ENCODE data around the gene TMEM131L.

TMEM131L gene

DNA sequence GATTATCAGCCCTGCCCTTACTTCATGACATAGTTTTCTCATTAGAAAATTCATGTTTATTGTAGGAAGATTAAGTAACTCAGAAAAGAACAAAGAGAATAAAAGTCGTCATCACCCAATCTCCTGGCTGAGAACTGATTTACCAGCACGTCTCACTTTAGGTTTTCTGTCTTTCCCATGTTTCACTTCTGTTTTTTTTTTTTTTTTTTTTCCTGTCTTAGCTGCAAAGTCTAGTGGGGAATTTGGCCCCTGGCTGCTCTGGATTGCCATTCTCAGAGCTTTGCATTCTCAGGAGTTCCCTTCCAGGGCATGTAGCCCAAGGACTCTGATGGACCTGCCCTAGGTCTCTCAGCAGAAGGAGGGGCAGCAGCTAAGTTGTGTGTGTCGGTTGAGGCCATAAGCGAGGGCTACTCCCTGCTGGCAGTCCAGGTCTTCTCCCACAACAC, 57.8 kb downstream of the TMEM131L start:
- no peak for DNase-seq (ENCODE audit: low read depth)

DNA sequence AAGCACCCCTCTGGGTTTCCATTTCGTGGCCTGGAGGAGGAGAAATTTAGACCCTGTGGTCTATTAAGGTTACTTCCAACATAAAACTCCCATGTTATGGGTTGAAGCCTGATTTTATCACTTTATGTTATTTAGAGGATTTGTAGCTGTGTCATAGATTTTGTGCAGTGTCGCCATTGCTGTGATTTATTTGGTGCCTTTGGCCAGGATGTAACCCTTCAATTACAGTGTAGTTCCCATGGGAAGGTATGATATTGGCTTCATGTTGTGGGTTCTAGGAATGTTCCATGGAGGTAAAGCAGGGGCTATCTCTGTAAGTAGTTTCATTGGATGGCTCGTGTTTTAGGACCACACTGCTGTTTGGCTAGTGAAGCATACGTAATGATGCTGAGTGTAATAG, 58.5 kb downstream of the TMEM131L start:
- no peak for DNase-seq (ENCODE audit: low read depth)

DNA sequence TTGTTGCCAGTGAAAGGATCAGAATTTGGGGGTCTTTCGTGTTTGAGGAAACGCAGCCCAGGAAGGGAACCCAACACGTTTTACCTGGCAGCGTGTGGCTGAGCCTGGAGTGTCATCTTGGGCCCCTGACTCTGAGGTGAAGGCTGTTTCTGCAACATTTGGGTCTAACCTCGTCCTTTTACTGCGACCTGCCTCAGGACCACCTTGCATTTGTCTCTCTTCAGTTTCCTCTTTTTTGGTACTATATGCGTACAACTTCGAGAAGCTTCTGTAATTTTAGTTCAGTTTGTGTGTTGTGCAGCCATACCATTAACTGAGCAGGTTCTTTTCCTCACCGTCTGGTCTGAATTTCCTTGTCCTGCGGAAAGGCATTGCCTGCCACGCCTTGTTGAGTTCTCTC, 61.5 kb downstream of the TMEM131L start:
- DNase-seq (ENCODE audit: low read depth) = no peak

DNA sequence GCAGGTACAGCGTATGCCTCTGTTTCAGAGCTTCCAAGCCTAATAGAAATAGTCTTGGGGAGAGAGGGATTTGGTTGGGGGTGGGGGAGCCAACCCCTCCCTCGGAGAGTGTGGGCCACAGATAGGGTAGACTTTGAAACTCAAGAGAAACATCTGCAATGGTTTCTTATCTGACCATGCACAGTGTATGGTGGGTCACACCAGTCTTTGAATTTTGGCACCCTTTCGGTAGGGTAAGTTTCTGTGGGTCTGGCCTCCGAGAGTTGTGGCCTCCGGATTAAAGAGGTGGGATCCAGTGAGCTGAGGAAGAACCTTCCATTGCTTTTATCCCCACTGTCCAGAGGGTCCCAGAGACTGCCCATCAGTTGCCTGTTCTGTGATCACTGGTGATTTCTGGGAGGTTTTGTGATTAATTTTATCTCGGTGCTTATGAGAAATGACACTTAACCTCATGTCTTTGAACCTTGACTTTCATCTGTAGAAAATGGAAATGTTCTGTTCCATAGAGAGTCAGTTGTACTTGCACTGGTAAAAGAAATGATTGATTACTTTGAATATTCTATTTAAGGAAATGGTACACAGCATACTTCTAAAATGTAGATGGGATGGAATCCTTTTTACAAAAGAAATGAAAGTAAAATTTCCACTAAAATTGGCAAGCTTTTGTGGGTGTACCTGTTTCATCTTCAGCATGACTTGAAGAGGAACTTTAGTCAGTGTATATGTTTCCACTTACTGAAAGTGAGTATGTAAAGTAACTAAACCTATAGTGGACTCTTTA, 62.7 kb downstream of the TMEM131L start:
- DNase-seq (ENCODE audit: low read depth) = no peak

DNA sequence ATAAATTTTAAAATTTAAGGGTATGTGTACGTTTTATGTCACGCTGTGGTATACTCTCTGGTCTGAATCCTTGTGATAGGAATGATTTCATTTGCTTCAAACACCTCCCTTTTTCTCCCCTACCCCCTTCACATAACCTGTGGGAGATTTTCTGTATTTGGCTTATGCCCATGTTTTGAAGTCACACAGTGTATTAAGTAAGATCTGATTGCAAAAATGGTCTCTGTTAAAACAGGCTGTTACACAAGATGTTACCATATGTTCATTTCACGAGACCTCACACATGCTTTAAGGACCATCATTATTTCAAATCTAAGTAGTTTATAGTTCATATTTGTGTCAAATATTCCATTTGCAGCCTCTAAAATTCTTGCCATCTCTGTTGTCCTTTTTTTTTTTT, 63.5 kb downstream of the TMEM131L start:
- DNase-seq (ENCODE audit: low read depth) = no peak

DNA sequence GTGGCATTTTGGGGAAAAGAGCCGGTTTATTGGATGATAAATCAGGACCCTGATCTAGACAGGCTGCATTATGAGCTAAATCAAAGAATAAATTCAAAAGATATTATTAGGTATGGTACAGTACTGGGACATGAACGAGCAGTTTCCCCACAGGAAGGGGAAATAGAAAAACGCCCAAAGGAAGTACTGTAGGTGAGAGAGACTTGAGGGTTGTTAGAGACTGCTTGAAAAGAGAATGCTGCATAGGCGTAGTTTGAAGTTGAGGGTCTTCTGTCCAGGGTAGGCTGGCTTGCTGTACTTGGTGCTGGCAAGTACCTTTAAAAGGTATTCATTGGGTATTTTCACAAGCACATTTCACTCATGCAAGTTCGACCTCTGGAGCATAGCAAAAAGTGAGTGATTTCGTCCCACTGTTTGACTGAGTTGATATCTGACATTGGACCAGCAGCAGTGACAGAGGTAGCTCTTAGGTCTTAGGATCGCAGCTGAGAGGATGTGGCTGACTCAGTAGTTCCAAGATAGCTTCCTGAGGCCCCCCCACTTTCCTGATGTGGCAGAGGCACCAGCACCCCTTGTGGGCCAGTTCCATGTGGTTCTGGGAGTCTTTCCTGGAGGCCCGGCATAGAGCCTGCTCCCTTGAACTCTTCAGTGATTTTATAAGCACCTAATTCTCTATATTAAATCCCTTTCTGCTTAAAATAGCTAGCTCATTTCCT, 64.3 kb downstream of the TMEM131L start:
- no peak for DNase-seq (ENCODE audit: low read depth)

DNA sequence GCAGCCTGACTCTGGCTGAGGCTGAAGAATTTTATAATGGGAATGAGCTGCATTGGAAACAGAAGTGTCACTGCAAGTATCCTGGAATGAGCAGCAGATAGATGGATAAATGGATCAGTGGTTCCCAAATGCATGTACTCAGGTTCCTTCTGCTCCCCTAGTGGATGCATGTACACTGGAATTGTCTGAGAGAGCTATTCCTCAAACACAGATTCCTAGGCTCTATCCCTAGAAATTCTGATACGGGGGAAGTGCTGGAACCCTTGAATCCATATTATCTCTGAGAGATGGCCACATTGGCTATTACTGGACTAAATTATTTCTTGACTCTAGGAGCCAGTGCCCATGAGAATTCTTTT, 64.8 kb downstream of the TMEM131L start:
- DNase-seq (ENCODE audit: low read depth) = no peak

DNA sequence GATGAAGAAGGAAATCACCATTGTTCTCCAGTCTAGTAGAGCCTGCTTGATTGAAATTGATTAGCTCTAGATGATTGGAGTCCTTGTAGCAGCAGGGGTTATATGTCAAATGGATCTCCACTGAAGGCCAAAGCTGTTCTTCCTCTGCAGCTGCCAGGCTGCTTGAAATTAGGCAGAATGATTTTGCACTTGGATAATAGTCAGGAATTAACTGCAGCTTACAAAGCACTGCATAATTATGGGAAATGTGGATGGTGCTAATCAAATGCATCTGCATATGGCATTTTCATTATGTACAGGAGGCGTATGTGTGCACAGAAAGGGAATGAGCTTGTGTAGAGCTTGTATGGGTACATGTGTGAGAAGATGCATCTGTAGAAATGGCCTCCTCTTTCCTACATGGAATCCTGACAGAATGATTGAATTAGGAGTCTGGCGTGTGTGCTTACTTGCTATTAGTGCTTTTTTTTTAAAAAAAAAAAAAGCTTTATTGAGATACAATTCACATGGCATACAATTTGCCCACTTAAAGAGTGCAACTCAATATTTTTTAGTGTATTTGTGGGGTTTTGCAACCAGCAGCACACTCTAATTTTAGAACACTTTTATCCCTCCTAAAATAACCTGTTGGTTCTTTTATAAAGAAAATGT, 65.9 kb downstream of the TMEM131L start:
- DNase-seq (ENCODE audit: low read depth) = no peak

DNA sequence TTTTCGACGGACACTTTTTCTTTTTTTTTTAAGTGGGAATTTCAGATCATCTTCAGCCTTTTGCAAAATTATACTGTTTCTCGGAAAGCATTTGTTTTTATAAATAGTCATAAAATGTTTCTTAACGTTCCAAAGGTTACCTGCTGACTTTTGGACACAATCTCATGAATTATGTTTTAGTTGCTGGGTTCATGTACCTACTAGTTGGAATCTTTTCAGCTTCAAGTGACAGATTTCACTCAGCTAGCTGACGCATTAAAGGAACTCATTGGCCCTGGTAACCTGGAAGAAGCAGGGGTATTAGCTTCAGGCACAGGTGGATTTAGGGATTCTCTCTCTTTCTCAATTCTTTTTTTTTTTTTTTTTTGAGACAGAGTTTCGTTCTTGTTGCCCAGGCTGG, 66.5 kb downstream of the TMEM131L start:
- no peak for DNase-seq (ENCODE audit: low read depth)

DNA sequence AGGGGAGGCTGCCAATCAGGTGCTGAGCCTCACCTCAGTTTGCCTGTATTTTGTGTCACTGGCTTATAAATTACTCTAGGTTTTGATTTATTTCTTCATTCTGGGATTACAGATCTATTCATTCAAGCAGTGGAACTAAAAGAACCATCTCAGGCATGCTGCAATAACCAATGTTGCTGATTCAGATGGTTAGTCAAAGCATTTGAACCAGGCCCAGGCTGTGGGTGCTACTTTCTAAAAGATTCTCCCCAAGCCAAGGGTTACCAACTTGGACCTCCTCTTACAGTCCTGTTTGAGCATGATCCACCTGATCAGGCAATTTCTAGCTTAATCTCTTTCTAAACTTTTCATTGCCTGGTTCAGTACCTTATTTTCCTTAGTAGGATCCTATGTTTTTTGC, 67.2 kb downstream of the TMEM131L start:
- DNase-seq (ENCODE audit: low read depth) = no peak

DNA sequence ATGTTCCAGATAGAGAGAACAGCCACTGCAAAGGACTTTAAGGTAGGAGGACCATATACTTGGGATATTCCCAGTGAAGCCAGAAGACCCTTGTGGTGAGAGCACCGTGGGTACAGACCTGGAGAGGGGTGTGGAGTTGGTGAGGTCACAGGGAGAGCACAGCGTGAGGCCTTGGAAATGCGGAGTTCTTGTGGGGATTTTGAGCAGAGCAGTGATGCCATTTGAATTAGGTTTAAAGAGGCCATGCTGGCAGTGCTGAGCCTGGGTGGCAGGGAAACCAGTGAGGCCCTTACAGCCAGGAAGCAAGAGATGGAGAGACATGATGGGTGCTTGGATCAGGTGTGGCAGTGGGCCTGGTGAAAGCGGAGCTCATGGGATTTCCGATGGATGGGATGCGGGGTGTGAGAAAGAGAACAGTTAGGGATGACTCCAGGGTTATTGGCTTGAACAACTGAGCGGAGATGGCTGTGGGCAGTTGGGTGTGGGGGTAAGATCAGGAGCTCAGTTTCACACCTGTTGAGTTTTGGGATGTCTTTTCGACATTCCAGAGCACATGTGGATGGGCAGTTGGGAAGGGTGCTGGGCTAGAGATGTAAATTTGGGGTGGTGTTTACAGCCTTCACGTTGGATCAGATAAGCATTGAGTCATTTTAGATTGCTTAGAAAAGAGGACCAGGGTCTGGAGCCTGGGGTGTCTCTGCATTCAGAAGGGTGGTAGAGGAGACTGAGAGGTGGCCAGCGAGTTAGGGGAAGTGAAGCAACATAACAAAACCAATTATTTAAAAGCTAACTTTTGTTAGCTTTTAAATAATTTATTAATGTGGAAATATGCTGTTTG, 68.9 kb downstream of the TMEM131L start:
- DNase-seq (ENCODE audit: low read depth) = no peak

DNA sequence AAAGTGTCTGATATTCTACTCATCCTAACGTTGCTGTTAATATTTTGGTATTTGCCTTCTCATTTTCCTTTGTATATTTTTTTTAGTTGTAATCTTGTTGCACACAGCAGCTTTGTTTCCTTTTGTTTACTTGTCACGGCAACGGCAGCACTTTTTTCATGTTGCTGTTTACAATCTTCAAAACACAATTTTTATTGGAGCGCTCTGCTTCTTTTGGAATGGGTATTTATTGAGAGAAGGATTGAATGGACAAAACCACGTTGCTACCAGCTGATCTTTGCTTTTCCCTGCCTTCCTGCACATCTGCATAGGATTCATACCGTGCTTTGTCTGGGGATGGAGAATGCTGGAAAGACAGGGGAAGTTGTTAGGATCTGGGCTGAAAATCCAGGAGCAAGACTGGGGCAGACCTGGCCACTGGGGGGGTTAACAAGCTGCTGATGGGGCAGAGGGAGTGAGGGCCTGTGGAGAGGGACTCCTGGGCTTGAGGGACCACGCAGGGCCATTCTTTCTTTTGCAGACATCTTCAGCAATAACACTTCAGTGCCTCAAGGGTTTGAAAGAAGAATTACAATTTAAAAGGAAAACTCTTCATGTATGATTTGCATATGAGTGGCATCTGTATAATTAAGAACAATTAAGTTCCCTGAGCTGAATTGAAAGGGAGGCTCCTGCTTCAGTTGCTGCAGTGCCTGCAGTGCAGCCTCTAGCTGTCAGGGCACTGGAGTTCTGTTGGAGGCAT, 69.8 kb downstream of the TMEM131L start:
- no peak for DNase-seq (ENCODE audit: low read depth)

DNA sequence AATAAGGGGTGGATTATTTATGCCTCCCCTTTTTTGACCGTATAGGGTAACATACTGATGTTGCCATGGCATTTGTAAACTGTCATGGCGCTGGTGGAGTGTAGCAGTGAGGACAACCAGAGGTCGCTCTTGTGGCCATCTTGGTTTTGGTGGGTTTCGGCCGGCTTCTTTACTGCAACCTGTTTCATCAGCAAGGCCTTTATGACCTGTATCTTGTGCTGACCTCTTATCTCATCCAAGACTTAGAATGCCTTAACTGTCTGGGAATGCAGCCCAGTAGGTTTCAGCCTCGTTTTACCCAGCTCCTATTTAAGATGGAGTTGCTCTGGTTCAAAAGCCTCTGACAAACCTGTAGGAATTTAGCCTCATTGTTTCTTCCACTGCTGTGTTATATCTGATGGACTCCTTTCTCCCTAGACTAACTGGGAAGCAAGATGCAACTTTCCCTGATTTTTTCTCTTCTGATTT, 71.4 kb downstream of the TMEM131L start:
- no peak for DNase-seq (ENCODE audit: low read depth)

DNA sequence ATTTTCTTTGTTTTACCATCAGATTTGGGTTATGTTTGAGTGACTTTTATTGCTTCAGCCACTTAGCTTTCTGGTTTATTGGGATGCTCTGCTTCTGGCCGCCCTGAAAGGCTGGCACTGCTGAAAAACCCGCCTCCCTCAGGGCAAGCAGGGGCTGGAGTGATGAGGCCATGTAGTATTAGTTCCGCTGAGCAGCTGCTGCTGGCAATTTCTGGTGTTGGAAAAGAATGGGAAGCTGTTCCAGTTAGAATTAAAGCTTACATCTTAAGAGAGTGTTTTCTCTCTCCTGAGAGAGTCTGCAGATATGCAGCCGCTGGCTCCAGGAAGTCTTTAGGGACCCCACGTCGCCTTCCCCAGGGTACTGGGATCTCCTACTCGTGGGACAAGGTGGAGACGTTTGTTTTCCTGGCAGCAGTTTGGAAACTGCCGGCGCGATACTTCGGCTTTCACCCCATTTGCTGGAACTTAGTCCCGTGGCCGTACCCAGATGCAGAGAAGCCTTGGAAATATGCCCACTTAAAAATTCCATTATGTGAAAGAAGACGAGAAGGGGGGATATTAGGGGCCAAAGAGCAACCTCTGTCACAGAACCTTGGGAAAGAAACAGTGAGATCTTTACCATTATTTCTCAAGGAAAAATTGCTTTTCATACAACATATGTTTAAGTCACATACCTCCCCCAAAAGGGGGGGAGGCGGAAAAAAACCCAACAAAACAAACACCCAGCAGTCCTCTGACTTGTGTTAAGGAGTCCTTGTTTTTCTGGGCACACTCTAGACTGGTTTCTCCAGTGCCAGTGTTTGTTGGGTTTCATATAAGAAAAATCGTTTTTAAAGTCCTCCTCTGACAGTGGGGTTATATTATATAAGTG, 72.6 kb downstream of the TMEM131L start:
- no peak for DNase-seq (ENCODE audit: low read depth)

DNA sequence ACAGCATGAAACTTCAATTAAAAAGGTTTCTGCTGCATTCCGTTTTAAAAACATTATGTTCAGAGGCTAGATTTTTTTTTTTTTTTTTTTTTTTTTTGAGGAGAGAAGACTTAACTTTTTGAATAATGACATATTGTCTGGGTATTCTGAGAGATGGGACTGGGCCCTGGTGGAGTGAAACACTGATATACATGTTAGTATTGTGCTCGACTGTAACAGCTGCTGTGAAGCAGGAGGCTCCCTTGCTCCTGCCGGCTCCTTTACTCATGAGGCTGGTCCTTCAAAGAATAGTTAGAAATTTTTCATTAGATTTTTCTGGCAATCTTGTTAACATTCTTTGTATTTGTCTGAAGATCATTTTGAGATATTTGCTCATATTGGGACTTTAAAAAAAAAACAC, 73.3 kb downstream of the TMEM131L start:
- DNase-seq (ENCODE audit: low read depth) = no peak

DNA sequence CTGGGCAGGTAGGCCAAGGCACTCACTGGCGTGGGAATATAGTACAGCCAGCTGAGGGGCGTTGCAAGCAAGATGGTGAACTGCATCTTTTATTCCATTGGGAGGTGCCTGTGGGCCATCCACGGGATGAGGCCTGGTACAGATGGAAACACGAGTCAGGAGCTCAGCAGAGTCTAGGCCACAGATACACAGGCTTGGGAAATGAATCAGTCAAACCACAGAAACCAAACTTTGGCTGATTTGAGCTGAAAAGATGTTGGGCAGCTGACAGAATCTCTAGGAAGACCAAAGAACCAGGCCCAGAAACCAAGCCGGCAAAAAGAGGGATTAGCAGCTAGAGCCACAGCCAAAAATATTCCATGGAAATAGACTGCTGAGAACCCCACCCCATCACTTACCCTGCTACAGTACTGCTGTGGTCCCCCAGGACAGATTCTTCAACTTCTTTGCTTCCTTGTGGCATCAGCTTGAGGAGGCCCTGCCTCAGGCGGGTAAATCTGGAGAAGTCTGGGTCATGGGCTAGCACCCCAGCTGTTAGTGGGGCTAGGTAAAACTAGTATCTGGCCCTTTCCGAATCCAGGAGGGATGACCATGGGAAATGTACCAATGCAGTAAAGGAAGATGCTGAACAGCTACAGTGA, 75.4 kb downstream of the TMEM131L start:
- DNase-seq (ENCODE audit: low read depth) = no peak

DNA sequence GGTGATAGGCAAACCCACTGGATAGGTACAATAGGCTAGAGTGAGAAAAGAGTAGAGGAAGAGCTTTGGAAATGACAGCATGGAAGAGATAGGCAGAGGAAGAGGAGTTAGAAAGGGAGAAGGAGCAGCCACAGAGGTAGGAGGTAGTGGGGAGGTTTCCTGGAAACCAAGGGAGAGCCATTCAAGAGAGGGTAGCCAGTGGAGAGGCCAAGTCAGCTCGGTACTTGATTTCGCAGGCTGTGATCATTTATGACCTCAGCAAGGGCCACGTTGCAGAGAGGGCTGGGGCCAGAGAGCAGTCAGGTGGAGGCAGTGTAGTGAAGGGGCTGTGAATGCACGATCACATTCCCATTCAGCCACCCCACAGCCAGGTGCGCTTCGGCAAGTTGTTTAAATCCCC, 76.0 kb downstream of the TMEM131L start:
- DNase-seq (ENCODE audit: low read depth) = no peak

DNA sequence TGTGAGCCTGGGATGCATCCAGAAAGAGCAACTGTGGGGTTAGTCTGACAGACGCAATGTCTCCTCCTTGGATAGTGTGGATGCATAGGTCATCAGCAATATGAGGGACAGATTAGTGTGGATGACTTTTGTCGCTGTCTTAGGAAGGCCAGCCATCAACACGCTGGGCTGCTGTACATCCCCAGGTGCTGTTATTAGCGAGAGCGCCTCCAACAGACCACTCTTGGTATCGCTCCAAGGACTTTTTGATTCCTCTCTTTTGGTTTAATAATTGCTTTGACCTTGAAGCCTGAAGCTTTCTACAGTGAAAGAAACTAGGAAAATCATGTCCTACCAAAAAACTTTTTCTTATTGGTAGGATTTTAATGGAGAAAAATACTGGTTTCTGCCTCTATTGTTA, 76.7 kb downstream of the TMEM131L start:
- DNase-seq (ENCODE audit: low read depth) = no peak

DNA sequence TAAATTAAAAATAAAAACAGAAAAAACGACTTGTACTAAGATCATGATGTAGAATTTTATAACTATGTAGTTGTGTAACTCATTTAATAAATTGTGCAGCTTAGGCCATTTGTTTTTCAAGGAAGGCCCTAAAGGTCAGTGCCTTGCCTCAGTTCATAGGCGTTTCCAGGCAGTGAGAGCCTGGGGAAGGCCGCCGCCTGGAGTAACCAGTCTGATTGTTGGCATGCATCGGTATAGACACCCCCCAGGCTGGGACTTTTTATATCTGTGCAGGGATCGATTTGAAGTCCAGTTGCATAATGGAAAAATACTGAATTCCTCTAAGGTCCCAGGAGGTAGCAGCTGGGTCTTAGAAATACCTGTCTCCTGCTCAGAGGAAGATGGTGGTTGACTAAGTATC, 77.2 kb downstream of the TMEM131L start:
- DNase-seq (ENCODE audit: low read depth) = no peak

DNA sequence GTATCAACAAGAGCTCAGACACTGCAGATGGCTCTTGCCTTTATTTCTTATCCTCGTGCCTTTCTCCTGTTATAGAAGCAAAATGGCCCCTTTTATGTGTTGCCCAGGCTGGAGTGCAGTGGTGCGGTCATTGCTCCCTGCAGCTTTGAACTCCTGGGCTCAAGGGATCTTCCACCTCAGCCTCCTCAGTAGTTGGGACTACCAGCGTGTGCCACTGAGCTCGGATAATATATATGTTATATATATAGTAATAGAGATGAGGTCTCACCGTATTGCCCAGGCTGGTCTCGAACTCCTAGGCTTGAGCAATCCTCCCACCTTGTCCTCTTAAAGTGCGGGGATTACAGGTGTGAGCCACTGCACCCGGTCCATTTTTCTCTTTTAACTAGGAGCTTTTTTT, 79.7 kb downstream of the TMEM131L start:
- DNase-seq (ENCODE audit: low read depth) = no peak

All from stimulated activated CD8-positive, alpha-beta memory T cell treated with anti-CD3 and anti-CD28 coated beads, Interleukin-12 subunit alpha, Interleukin-12 subunit beta, amount 100 ng/mL, for 1 hour (primary cell).